ENCODE measurements around the gene NDEL1. TPM values are rescaled to one million over a fixed set of nuclear protein-coding genes. Genes with fewer than 3 reads are reported as not detected.

NDEL1 gene
- total RNA-seq, 3 donors from 2014 or later = 57.5 to 80.5 (median 63.6) TPM

GRCh38 chr17:8448310-8448709 is 12.6 kb downstream of the NDEL1 start:
- ATAC-seq = no peak
- TF ChIP-seq, protein P1, sequence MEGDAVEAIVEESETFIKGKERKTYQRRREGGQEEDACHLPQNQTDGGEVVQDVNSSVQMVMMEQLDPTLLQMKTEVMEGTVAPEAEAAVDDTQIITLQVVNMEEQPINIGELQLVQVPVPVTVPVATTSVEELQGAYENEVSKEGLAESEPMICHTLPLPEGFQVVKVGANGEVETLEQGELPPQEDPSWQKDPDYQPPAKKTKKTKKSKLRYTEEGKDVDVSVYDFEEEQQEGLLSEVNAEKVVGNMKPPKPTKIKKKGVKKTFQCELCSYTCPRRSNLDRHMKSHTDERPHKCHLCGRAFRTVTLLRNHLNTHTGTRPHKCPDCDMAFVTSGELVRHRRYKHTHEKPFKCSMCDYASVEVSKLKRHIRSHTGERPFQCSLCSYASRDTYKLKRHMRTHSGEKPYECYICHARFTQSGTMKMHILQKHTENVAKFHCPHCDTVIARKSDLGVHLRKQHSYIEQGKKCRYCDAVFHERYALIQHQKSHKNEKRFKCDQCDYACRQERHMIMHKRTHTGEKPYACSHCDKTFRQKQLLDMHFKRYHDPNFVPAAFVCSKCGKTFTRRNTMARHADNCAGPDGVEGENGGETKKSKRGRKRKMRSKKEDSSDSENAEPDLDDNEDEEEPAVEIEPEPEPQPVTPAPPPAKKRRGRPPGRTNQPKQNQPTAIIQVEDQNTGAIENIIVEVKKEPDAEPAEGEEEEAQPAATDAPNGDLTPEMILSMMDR (IDR thresholded peaks at IDR 0.05) = no peak
- H3K4me1 ChIP-seq (ENCODE audit: low read depth) = no peaks in the 10 kb centered on the region
- H3K4me3 ChIP-seq = no peak overlapping the region
- no peaks in the 10 kb centered on the region for H3K36me3 ChIP-seq (ENCODE audit: low read depth)
- intact Hi-C loops (cut with DNase I, micrococcal nuclease) = no loop called here
- H3K9me3 ChIP-seq = no peaks in the 10 kb centered on the region
- no peak for DNase-seq

GRCh38 chr17:8451933-8452614 is 16.4 kb downstream of the NDEL1 start:
- H3K4me1 ChIP-seq (ENCODE audit: low read depth) = no peaks in the 10 kb centered on the region
- DNase-seq (no peak), ATAC-seq (no peak)
- intact Hi-C loops (cut with DNase I, micrococcal nuclease) = no loop called here
- TF ChIP-seq, protein P1 (IDR thresholded peaks at IDR 0.05) = no peak
- H3K4me3 ChIP-seq = no peak overlapping the region
- H3K36me3 ChIP-seq (ENCODE audit: low read depth) = peaks cover 10% of the 10 kb centered on the region
- no peaks in the 10 kb centered on the region for H3K9me3 ChIP-seq

- Histone ChIP-seq H3K36me3 (ENCODE audit: low read depth) (peaks cover 15% of the 10 kb centered on the region), H3K4me1 (ENCODE audit: low read depth) (no peaks in the 10 kb centered on the region), H3K4me3 (no peak overlapping the region), H3K9me3 (no peaks in the 10 kb centered on the region)
- DNase-seq (no peak), ATAC-seq (no peak)
- TF ChIP-seq, protein P1 (IDR thresholded peaks at IDR 0.05) = no peak
- intact Hi-C loops (cut with DNase I, micrococcal nuclease) = no loop called here
Observed at GRCh38 chr17:8453326-8453725, 17.6 kb downstream of the NDEL1 start.

DNA sequence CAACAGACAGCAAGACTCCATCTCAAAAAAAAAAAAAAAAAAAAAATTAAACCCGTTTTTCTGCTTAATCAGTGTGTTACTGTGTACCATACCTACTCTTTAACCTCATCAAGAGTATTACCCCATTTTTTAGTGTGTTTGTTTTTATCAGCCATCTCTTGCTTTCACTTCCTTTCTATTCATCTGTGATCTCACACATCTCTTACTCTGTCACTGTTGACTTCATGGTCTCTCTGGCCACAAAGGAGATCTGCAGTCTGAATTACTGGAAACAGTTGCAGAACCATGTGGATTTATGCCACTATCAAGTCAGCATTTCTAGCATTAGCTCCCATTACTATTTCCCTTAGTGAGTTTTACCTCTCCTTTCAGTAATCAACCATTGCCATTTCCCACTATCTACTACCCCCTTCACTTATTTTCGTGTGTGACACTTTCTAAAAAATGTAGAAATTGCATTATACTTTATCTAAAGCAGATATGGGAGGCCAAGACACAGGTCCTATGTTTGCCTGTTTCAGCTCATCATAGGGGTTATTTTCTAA is 20.1 kb downstream of the NDEL1 start:
- H3K9me3 ChIP-seq = no peaks in the 10 kb centered on the region
- ATAC-seq (no peak), DNase-seq (no peak)
- peaks cover 15% of the 10 kb centered on the region for H3K36me3 ChIP-seq (ENCODE audit: low read depth)
- no peak overlapping the region for H3K4me3 ChIP-seq
- intact Hi-C loops (cut with DNase I, micrococcal nuclease) = no loop called here
- TF ChIP-seq, protein P1 (IDR thresholded peaks at IDR 0.05) = no peak
- H3K4me1 ChIP-seq (ENCODE audit: low read depth) = no peaks in the 10 kb centered on the region

DNA sequence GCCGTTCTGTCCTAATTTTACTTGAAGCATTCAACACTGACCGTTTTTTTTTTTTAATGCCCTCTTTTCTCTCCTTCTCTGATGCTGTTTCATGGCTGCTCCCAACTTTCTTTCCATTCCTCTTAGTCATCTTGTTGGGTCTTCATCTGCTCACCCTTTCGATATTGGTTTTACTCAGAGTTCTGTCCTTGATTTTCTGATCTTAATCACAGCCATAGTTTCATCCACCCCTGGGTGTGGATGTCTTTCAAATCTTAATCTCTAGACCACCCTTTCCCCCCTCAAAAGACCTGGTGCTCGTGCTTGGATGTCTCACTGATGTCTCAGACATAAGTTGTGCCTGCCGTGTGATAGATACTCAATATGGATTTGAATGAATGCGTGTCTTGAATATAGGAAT is 22.4 kb downstream of the NDEL1 start:
- ATAC-seq = no peak

More for the DNA sequence above, 22.4 kb downstream of the NDEL1 start:
- H3K36me3 ChIP-seq (ENCODE audit: low read depth) = peaks cover 15% of the 10 kb centered on the region
- TF ChIP-seq, protein P1 (IDR thresholded peaks at IDR 0.05) = no peak
- no peaks in the 10 kb centered on the region for H3K9me3 ChIP-seq
- no peaks in the 10 kb centered on the region for H3K4me1 ChIP-seq (ENCODE audit: low read depth)
- no peak overlapping the region for H3K4me3 ChIP-seq
- DNase-seq = no peak
- intact Hi-C loops (cut with DNase I, micrococcal nuclease) = no loop called here

All from mucosa of descending colon (tissue), 3 donors.